GM10266 (cell line): ENCODE data around the gene CFI.
"Not testable (repeated sequence)": the region's sequence is repeated elsewhere in the genome, so short reads cannot be mapped to it uniquely, and the experiment has no call there.

ENCODE experiments used
- DNase-seq: peaks from one replicate; pipeline ENCODE4 v3.0.0; 2012; ENCODE audit errors: extremely low spot score
- CTCF ChIP-seq: IDR thresholded peaks from 2 replicates; pipeline ENCODE4 v1.5.1; 2012; ENCODE audit warnings: mild to moderate bottlenecking, low read depth; ENCODE audit not compliant: control insufficient read depth, insufficient read depth; ENCODE audit errors: missing control alignments

CFI gene

DNA sequence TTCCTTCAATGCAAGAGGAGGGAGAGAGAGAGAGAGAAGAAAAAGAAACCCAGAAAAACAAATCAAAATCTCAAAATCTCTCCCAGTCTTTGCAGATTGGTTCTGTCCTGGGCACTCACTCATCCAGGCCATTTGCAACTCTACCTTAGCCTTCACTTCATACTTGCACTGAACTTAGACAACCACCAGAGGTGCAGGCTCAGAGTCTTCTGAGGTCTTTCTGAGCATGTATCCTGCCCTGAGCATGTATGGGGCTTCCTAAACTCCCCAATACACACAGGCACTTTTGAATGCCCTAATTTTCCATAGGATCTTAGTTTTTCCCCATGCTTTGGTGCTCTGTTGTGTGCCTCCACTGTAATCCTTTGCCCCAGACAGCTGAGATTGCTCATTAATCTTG lies 2.9 kb downstream of the CFI start:
- DNase-seq: no peak
- no peak for TF ChIP-seq CTCF

GRCh38 chr4:109795059-109795458 lies 6.7 kb downstream of the CFI start:
- no peak for DNase-seq
- no peak for TF ChIP-seq CTCF

DNA sequence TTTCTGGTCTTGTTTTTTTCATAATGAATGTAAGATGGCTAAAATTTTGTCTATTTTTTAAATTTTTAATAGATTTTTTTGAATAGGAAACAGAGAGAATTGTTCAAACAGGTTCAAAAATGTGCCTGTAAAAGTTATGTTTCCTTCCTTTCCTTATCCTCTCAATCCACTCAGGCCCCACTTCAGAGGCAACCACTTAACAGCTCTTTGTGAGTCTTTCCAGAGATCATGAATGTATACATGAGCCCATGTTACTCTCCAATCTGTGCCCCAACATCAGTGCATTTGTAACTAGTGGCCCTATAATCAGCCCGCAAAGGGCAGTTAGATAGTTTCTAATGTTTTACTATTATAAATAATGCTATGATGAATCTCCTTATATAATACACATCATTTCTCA lies 14.0 kb downstream of the CFI start:
- no peak for DNase-seq
- TF ChIP-seq CTCF: no peak

- no peak for DNase-seq
- TF ChIP-seq CTCF: no peak
Observed at GRCh38 chr4:109786846-109787245, 15.0 kb downstream of the CFI start.

GRCh38 chr4:109782092-109782491 lies 19.7 kb downstream of the CFI start:
- DNase-seq: not testable (repeated sequence)

DNA sequence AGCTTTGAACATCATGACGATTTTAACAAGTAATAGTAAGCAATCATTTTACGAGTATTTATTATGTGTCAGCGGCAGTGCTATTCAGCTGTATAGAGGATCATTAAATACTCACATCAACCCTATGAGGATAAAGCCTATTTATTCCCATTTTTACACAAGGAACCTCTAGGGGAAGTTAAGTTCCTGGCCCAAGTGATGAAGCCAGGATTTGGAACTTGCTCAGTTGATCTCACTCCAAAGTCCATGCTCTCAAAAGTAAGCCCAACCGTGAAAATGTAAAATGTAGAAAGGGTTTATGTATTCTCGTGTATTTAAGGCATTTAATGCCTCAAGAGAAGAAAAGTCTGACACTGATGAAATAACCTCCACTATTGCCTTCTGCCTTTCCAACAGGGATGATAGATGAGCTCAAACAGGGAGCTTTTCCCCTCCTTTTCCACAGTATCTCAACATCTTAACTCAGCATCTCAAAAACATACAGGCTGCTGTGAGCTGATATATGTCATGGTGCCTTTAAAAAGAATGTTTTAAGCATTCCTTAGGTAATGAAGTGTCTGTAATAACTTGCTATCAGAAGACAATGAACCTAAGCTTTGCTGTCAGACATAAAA lies 36.9 kb downstream of the CFI start:
- no peak for TF ChIP-seq CTCF
- DNase-seq: no peak

- no peak for TF ChIP-seq CTCF
- no peak for DNase-seq
Observed at GRCh38 chr4:109764376-109764775, 37.4 kb downstream of the CFI start.

DNA sequence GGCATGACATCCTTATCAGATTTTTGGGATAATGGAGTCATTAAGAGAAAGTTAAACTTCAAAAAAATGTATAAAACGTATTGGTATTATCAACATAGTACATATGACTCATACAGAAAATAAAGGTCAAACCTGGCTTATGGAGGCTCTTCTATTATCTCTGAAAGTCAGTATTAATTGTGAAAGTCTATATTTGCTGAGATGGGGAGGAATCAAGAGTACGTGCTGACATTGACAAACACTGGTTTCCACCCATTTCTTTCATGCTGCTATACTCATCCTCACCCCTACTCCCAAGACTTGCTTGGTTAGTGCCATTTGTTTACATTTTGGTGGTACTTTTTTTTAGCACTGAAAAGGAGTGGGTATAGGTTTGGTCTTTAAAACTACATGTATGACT lies 41.1 kb downstream of the CFI start:
- TF ChIP-seq CTCF: no peak
- no peak for DNase-seq
